DOHH2 (cell line): ENCODE data around the gene DGKA.
"Not testable (repeated sequence)": the region's sequence is repeated elsewhere in the genome, so short reads cannot be mapped to it uniquely, and the experiment has no call there.

ENCODE experiments used
- H3F3A ChIP-seq: fragments of 200-600 bp; sonication (generic), shearing (Covaris generic); 2 replicates; pipeline ENCODE4 v1.6.0; 2016; ENCODE audit warnings: antibody characterized with exemption, mild to moderate bottlenecking; ENCODE audit not compliant: control insufficient read depth, insufficient read depth
- H3K27ac ChIP-seq: fragments of 200-600 bp; sonication (generic); 2 replicates; pipeline ENCODE4 v1.5.1; 2014; ENCODE audit warnings: low read depth, mild to moderate bottlenecking, low read length, moderate library complexity
- H3K27me3 ChIP-seq: fragments of 200-600 bp; sonication (generic); 2 replicates; pipeline ENCODE4 v1.6.1; 2014; ENCODE audit warnings: mild to moderate bottlenecking, low read length, mixed read lengths; ENCODE audit not compliant: control insufficient read depth
- H3K36me3 ChIP-seq: fragments of 200-600 bp; sonication (generic); 2 replicates; pipeline ENCODE4 v1.6.1; 2014; ENCODE audit warnings: mild to moderate bottlenecking, low read length, moderate library complexity, mixed read lengths; ENCODE audit not compliant: control insufficient read depth
- H3K4me1 ChIP-seq: fragments of 200-600 bp; sonication (generic); 2 replicates; pipeline ENCODE4 v1.6.1; 2014; ENCODE audit warnings: mild to moderate bottlenecking, low read length, mixed read lengths; ENCODE audit not compliant: control insufficient read depth
- H3K4me2 ChIP-seq: fragments of 200-600 bp; sonication (generic); 2 replicates; pipeline ENCODE4 v1.6.0; 2014; ENCODE audit warnings: mild to moderate bottlenecking, low read length, moderate library complexity
- H3K4me3 ChIP-seq: fragments of 200-600 bp; sonication (generic); 2 replicates; pipeline ENCODE4 v1.5.1; 2014; ENCODE audit warnings: mild to moderate bottlenecking, low read length, mixed read lengths
- H3K79me2 ChIP-seq: fragments of 200-600 bp; sonication (generic); 2 replicates; pipeline ENCODE4 v1.6.1; 2014; ENCODE audit warnings: mild to moderate bottlenecking, low read length, mixed read lengths; ENCODE audit not compliant: control insufficient read depth
- H3K9me2 ChIP-seq: fragments of 200-600 bp; sonication (generic); replicated peaks from 2 replicates; pipeline ENCODE4 v1.6.1; 2014; ENCODE audit warnings: mild to moderate bottlenecking, low read length, mixed read lengths; ENCODE audit not compliant: control insufficient read depth
- H3K9me3 ChIP-seq: fragments of 200-600 bp; sonication (generic); 2 replicates; pipeline ENCODE4 v1.6.1; 2014; ENCODE audit warnings: antibody characterized with exemption, low read length, mixed read lengths; ENCODE audit not compliant: control insufficient read depth, insufficient read depth
- H4K20me1 ChIP-seq: fragments of 200-600 bp; sonication (generic); 2 replicates; pipeline ENCODE4 v1.6.0; 2014; ENCODE audit warnings: low read depth, mild to moderate bottlenecking, antibody characterized with exemption, low read length, moderate library complexity; ENCODE audit not compliant: control insufficient read depth, insufficient read depth
- EZH2phosphoT487 ChIP-seq: fragments of 200-600 bp; sonication (generic); IDR thresholded peaks from 2 replicates; pipeline ENCODE4 v1.6.1; 2017; ENCODE audit warnings: borderline replicate concordance, mild to moderate bottlenecking, antibody characterized with exemption, low read length, moderate library complexity, mixed read lengths
- TF ChIP-seq, protein P1 (sequence below): fragments of 200-600 bp; sonication (generic); IDR thresholded peaks from one replicate; pipeline ENCODE4 v1.5.1; 2014; ENCODE audit warnings: antibody characterized with exemption, mild to moderate bottlenecking, low read depth, low read length; ENCODE audit not compliant: poor library complexity, severe bottlenecking

Gene DGKA

DNA sequence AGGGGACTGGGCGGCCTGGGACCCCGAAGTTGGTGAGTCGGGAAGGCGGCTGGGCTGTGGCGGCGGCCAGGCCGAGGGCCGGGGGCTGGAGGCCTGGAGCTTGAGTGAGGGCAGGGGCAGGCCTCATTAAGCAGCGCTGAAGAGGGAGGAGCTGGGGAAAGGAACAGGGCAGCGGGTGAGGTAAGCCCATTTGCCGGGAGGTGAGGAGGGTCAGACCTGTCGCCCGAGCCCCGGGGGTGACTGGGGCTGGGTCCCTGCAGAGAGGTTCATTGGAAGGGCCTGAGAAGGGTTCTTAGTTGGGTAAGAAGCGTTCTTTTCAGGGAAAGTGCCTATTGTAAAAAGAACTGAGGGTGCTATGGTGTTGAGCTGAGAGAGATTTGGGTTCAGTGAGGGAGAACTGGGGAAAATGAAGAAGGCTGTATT is 43.4 kb downstream of the DGKA start:
- H4K20me1 ChIP-seq = no peaks in the 10 kb centered on the region; the same call in 1 of the 2 replicates
- peaks cover 22% of the 10 kb centered on the region for H3K4me1 ChIP-seq
- H3K4me3 ChIP-seq = peak overlapping the region; percentile 89
- H3K36me3 ChIP-seq = peaks cover 43% of the 10 kb centered on the region
- no peaks in the 10 kb centered on the region for H3K27me3 ChIP-seq
- H3K9me2 ChIP-seq = no peaks in the 10 kb centered on the region
- H3F3A ChIP-seq = peaks cover 8% of the 10 kb centered on the region; the same call in 1 of the 2 replicates
- no peaks in the 10 kb centered on the region for H3K9me3 ChIP-seq
- H3K79me2 ChIP-seq = peaks cover 36% of the 10 kb centered on the region
- H3K4me2 ChIP-seq = peak overlapping the region; percentile 76
- no peak for TF ChIP-seq EZH2phosphoT487
- TF ChIP-seq, protein P1, sequence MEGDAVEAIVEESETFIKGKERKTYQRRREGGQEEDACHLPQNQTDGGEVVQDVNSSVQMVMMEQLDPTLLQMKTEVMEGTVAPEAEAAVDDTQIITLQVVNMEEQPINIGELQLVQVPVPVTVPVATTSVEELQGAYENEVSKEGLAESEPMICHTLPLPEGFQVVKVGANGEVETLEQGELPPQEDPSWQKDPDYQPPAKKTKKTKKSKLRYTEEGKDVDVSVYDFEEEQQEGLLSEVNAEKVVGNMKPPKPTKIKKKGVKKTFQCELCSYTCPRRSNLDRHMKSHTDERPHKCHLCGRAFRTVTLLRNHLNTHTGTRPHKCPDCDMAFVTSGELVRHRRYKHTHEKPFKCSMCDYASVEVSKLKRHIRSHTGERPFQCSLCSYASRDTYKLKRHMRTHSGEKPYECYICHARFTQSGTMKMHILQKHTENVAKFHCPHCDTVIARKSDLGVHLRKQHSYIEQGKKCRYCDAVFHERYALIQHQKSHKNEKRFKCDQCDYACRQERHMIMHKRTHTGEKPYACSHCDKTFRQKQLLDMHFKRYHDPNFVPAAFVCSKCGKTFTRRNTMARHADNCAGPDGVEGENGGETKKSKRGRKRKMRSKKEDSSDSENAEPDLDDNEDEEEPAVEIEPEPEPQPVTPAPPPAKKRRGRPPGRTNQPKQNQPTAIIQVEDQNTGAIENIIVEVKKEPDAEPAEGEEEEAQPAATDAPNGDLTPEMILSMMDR = no peak
- peak overlapping the region; percentile 62 for H3K27ac ChIP-seq

DNA sequence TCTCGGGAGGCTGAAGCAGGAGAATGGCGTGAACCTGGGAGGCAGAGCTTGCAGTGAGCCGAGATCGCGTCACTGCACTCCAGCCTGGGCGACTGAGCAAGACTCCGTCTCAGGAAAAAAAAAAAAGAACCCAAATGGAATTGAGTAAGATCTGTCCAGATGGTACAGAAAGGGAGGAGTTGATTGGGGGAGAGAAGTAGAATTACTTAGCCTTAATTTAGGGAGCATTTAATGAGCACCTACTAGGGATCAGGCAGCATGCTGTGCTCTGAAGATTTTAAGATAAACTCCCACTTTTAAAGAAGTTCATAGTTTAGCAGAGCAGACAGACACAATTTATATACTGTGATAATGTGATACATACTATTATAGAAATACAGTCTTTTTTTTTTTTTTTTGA is 47.4 kb downstream of the DGKA start:
- Histone ChIP-seq H3K4me3 (no peak overlapping the region), H3K9me3 (no peaks in the 10 kb centered on the region), H4K20me1 (no peaks in the 10 kb centered on the region; the same call in 1 of the 2 replicates), H3K4me2 (no peak overlapping the region), H3F3A (peaks cover 12% of the 10 kb centered on the region), H3K36me3 (peaks cover 16% of the 10 kb centered on the region), H3K9me2 (no peaks in the 10 kb centered on the region), H3K27ac (no peak overlapping the region), H3K4me1 (peaks cover 30% of the 10 kb centered on the region), H3K27me3 (no peaks in the 10 kb centered on the region), H3K79me2 (peaks cover 37% of the 10 kb centered on the region)
- TF ChIP-seq EZH2phosphoT487 = no peak
- TF ChIP-seq, protein P1 = no peak

DNA sequence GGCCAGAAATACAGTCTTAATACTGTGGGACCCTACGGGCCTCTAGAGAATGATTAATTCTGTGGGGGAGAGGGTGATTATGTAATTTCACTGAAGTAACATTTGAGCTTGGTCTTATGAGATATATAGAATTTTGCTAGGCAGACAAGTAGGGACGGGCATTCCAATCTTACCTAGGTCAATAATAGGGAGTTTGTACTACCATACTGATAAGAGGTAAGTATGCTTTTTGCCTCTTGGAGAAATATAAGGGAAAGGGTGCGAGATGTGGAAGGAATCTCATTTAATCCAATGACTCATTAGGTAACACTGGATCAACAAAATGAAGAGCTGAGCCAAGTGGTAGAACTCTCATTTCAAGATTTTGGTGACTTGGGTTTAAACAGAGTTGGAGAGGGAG is 48.1 kb downstream of the DGKA start:
- Histone ChIP-seq H3K9me2 (no peaks in the 10 kb centered on the region), H3K27me3 (no peaks in the 10 kb centered on the region), H3K4me1 (peaks cover 37% of the 10 kb centered on the region), H3K27ac (no peak overlapping the region), H3K4me2 (no peak overlapping the region), H3K4me3 (no peak overlapping the region), H3K9me3 (no peaks in the 10 kb centered on the region), H3F3A (peaks cover 14% of the 10 kb centered on the region), H3K36me3 (peaks cover 21% of the 10 kb centered on the region), H3K79me2 (peaks cover 42% of the 10 kb centered on the region), H4K20me1 (no peaks in the 10 kb centered on the region; the same call in 1 of the 2 replicates)
- TF ChIP-seq, protein P1 = no peak
- TF ChIP-seq EZH2phosphoT487 = no peak

DNA sequence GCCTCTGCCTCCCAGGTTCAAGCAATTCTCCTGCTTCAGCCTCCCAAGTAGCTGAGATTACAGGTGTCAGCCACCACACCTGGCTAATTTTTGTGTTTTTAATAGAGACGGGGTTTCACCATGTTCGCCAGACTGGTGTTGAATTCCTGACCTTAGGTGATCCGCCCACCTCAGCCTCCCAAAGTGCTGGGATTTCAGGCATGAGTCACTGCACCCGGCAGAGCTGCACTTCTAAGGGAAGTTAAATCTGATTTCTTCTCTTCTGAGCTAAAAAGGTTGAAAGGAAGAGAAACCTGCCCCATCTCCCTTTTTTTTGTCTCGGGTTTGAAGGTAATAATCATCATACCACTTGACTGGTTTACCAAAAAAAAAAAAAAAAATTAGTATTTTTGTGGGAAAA is 50.9 kb downstream of the DGKA start:
- H3K9me3 ChIP-seq, H3K9me2 ChIP-seq, H4K20me1 ChIP-seq, H3K4me3 ChIP-seq, H3K27me3 ChIP-seq: not testable (repeated sequence)
- Histone ChIP-seq H3K4me2 (peak overlapping the region; percentile 75), H3K4me1 (peaks cover 29% of the 10 kb centered on the region), H3K27ac (peak overlapping the region; percentile 62), H3K79me2 (peaks cover 16% of the 10 kb centered on the region), H3F3A (peaks cover 17% of the 10 kb centered on the region), H3K36me3 (peaks cover 22% of the 10 kb centered on the region)
